Loucy (cell line): ENCODE measurements around the gene E2F1.

Experiments
- H2AFZ ChIP-seq: fragments of 200-600 bp; sonication (generic); 2 replicates; pipeline ENCODE4 v1.6.0; 2016; ENCODE audit warnings: antibody characterized with exemption, mild to moderate bottlenecking, low read length, moderate library complexity
- H3F3A ChIP-seq: fragments of 200-600 bp; 2 replicates; pipeline ENCODE4 v1.6.0; 2016; ENCODE audit warnings: antibody characterized with exemption, low read depth, mild to moderate bottlenecking
- H3K27me3 ChIP-seq: fragments of 200-600 bp; sonication (generic); 2 replicates; pipeline ENCODE4 v1.6.1; 2014; ENCODE audit warnings: low read length, mild to moderate bottlenecking; ENCODE audit not compliant: insufficient read depth, poor library complexity, severe bottlenecking
- H3K36me3 ChIP-seq: fragments of 200-600 bp; sonication (generic); 2 replicates; pipeline ENCODE4 v1.6.1; 2016; ENCODE audit warnings: low read length; ENCODE audit not compliant: insufficient read depth
- H3K4me1 ChIP-seq: fragments of 200-600 bp; sonication (generic); 2 replicates; pipeline ENCODE4 v1.5.1; 2014; ENCODE audit warnings: low read length, mild to moderate bottlenecking; ENCODE audit not compliant: insufficient read depth, poor library complexity, severe bottlenecking
- H3K4me2 ChIP-seq: fragments of 200-600 bp; sonication (generic); 2 replicates; pipeline ENCODE4 v1.6.0; 2014; ENCODE audit warnings: antibody characterized with exemption, low read length, low read depth, mild to moderate bottlenecking; ENCODE audit not compliant: poor library complexity, severe bottlenecking
- H3K4me3 ChIP-seq: fragments of 200-600 bp; sonication (generic); 2 replicates; pipeline ENCODE4 v1.5.1; 2014; ENCODE audit warnings: low read length, mild to moderate bottlenecking, mixed read lengths; ENCODE audit not compliant: poor library complexity, severe bottlenecking
- H3K79me2 ChIP-seq: fragments of 200-600 bp; sonication (generic); 2 replicates; pipeline ENCODE4 v1.6.1; 2014; ENCODE audit warnings: low read length; ENCODE audit not compliant: insufficient read depth
- H3K9ac ChIP-seq: fragments of 200-600 bp; sonication (generic); 2 replicates; pipeline ENCODE4 v1.6.0; 2014; ENCODE audit warnings: mild to moderate bottlenecking, low read depth, low read length, moderate library complexity; ENCODE audit not compliant: poor library complexity, severe bottlenecking
- H3K9me2 ChIP-seq: fragments of 200-600 bp; sonication (generic); replicated peaks from 2 replicates; pipeline ENCODE4 v1.6.1; 2016; ENCODE audit warnings: low read depth, low read length, mixed read lengths
- H3K9me3 ChIP-seq: fragments of 200-600 bp; sonication (generic); 2 replicates; pipeline ENCODE4 v1.6.1; 2014; ENCODE audit warnings: mild to moderate bottlenecking, antibody characterized with exemption, low read length, low read depth; ENCODE audit not compliant: insufficient read depth
- H4K20me1 ChIP-seq: fragments of 200-600 bp; sonication (generic); 2 replicates; pipeline ENCODE4 v1.6.0; 2014; ENCODE audit warnings: antibody characterized with exemption, low read length, mild to moderate bottlenecking; ENCODE audit not compliant: insufficient read depth, poor library complexity, severe bottlenecking
- EZH2phosphoT487 ChIP-seq: fragments of 200-600 bp; IDR thresholded peaks from 2 replicates; pipeline ENCODE4 v1.6.1; 2018; ENCODE audit warnings: antibody characterized with exemption, mild to moderate bottlenecking, moderate library complexity, borderline replicate concordance
- TF ChIP-seq, protein P1 (sequence below): fragments of 200-600 bp; sonication (generic); conservative IDR thresholded peaks from 2 replicates; pipeline ENCODE4 v1.5.1; 2014; ENCODE audit warnings: mild to moderate bottlenecking, antibody characterized with exemption, low read length

Gene E2F1

DNA sequence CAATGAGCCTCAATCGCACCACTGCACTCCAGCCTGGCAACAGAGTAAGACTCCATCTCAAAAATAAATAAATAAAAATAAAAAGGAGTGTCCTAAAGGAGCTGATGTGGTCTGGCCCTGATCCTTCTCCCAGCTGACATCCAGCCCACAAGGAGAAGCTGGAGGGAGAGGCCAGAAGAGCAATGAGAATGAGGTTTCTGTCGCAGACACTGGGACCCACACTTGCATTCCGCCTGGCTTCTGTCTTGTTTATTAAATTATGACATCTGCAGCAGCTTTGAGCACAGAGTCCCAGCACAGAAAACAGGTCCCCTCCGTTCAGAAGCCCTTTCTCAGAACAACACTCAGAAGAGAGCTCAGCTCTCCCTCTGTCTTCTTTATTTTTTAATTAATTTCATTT is 10.3 kb upstream of the E2F1 start:
- Histone ChIP-seq H3K27me3 (no peaks in the 10 kb centered on the region), H3F3A (no peaks in the 10 kb centered on the region), H4K20me1 (no peaks in the 10 kb centered on the region), H3K4me1 (no peaks in the 10 kb centered on the region), H3K4me2 (no peak overlapping the region), H3K4me3 (no peak overlapping the region), H3K79me2 (no peaks in the 10 kb centered on the region), H3K9ac (no peak overlapping the region), H3K9me2 (no peaks in the 10 kb centered on the region), H3K9me3 (no peaks in the 10 kb centered on the region), H3K36me3 (no peaks in the 10 kb centered on the region), H2AFZ (no peak overlapping the region)
- TF ChIP-seq EZH2phosphoT487 = no peak
- TF ChIP-seq, protein P1, sequence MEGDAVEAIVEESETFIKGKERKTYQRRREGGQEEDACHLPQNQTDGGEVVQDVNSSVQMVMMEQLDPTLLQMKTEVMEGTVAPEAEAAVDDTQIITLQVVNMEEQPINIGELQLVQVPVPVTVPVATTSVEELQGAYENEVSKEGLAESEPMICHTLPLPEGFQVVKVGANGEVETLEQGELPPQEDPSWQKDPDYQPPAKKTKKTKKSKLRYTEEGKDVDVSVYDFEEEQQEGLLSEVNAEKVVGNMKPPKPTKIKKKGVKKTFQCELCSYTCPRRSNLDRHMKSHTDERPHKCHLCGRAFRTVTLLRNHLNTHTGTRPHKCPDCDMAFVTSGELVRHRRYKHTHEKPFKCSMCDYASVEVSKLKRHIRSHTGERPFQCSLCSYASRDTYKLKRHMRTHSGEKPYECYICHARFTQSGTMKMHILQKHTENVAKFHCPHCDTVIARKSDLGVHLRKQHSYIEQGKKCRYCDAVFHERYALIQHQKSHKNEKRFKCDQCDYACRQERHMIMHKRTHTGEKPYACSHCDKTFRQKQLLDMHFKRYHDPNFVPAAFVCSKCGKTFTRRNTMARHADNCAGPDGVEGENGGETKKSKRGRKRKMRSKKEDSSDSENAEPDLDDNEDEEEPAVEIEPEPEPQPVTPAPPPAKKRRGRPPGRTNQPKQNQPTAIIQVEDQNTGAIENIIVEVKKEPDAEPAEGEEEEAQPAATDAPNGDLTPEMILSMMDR = no peak

DNA sequence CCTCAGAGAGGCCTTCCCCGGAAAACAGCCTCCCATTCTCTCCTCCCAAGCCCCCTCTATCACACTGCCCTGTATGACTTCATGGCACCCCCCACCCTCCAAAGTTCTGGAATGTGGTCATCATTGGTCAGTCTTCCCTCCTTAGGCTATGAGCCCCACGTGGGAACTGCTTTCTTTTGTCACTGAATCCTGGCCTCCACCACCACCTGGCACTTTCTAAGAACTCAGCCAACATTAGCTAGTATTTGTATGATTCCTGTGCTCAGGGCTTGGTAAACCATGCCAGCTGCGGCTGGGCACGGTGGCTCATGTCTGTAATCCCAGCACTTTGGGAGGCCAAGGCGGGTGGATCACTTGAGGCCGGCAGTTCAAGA is 8.4 kb upstream of the E2F1 start:
- Histone ChIP-seq H3K4me1 (peaks cover 6% of the 10 kb centered on the region), H3F3A (peaks cover 7% of the 10 kb centered on the region; the same call in 1 of the 2 replicates), H3K79me2 (no peaks in the 10 kb centered on the region), H3K4me3 (no peak overlapping the region), H3K9ac (no peak overlapping the region), H3K36me3 (no peaks in the 10 kb centered on the region), H2AFZ (no peak overlapping the region), H3K9me3 (no peaks in the 10 kb centered on the region), H3K4me2 (no peak overlapping the region), H3K27me3 (no peaks in the 10 kb centered on the region), H3K9me2 (no peaks in the 10 kb centered on the region), H4K20me1 (no peaks in the 10 kb centered on the region)
- no peak for TF ChIP-seq EZH2phosphoT487
- TF ChIP-seq, protein P1 = no peak

DNA sequence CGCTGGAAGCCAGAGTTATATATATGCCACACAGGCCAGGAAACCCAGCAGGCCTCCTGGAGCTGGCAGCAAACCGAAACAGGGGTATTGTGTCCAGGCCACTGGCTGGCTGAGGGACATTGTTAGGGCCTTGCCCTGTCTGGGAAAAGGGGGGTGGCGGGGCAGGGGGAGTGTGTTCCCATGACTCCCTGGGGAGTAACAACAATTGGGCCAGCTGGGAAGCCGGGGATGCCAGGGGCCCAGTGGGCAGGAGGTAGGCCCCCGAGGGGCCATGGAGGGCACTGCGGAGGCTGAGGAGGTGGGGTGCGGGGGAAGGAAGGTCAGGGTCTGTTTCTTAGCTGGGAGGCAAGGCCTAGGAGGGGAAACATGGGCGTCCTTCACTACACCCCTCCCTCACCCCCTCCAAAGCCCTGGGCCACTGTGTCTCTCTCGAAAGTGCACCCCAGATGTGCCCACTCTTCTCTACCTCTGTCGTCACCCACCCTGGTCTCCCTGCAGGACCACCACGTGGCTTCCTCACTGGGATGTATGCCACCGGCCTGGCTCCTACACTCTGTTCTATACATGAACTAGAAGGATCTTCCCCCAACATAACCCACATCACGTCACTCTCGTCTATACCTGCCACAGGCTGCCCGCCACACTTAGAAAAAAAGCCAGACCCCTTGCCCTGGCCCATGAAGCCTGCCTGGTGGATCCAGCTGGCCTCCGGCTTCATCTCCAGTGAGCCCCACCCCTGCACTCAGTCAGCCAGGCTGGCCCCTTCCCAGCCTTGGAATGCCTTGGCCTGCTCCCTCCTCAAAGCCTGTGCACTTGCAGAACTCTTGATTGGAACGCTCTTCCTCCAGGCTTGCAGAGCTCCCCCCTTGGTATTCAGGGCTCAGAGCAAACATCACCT is 7.8 kb upstream of the E2F1 start:
- Histone ChIP-seq H3K36me3 (no peaks in the 10 kb centered on the region), H3K79me2 (no peaks in the 10 kb centered on the region), H4K20me1 (no peaks in the 10 kb centered on the region), H3K4me2 (no peak overlapping the region), H3F3A (peaks cover 8% of the 10 kb centered on the region; the same call in 1 of the 2 replicates), H3K9ac (no peak overlapping the region), H3K9me2 (no peaks in the 10 kb centered on the region), H2AFZ (no peak overlapping the region), H3K27me3 (no peaks in the 10 kb centered on the region), H3K4me3 (no peak overlapping the region), H3K9me3 (no peaks in the 10 kb centered on the region), H3K4me1 (peaks cover 12% of the 10 kb centered on the region)
- TF ChIP-seq, protein P1 = 0 out of 2 replicates have a peak, but pooled peaks have one; percentile 13
- no peak for TF ChIP-seq EZH2phosphoT487
